ENCODE data around the gene COL17A1.

- TF ChIP-seq CREB1 (CRISPR knock-in tag; IDR thresholded peaks at IDR 0.05; ENCODE audit: low read depth) (no peak), POLR2AphosphoS5 (IDR thresholded peaks at IDR 0.05; ENCODE audit: low read depth) (no peak), EZH2 (IDR thresholded peaks at IDR 0.05; ENCODE audit: low read depth, unreplicated experiment) (no peak)
- TF ChIP-seq, protein P1, sequence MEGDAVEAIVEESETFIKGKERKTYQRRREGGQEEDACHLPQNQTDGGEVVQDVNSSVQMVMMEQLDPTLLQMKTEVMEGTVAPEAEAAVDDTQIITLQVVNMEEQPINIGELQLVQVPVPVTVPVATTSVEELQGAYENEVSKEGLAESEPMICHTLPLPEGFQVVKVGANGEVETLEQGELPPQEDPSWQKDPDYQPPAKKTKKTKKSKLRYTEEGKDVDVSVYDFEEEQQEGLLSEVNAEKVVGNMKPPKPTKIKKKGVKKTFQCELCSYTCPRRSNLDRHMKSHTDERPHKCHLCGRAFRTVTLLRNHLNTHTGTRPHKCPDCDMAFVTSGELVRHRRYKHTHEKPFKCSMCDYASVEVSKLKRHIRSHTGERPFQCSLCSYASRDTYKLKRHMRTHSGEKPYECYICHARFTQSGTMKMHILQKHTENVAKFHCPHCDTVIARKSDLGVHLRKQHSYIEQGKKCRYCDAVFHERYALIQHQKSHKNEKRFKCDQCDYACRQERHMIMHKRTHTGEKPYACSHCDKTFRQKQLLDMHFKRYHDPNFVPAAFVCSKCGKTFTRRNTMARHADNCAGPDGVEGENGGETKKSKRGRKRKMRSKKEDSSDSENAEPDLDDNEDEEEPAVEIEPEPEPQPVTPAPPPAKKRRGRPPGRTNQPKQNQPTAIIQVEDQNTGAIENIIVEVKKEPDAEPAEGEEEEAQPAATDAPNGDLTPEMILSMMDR (conservative IDR thresholded peaks at IDR 0.05; ENCODE audit: low read depth in 2 of 2) = no peak
Observed at GRCh38 chr10:104035194-104036068, 50.2 kb downstream of the COL17A1 start.
